ENCODE measurements around the gene MSI1. TPM values are rescaled to one million over a fixed set of nuclear protein-coding genes. Genes with fewer than 3 reads are reported as not detected.

Gene MSI1
- total and polyA plus RNA-seq, 5 experiments from 2014 or later, result not detected

DNA sequence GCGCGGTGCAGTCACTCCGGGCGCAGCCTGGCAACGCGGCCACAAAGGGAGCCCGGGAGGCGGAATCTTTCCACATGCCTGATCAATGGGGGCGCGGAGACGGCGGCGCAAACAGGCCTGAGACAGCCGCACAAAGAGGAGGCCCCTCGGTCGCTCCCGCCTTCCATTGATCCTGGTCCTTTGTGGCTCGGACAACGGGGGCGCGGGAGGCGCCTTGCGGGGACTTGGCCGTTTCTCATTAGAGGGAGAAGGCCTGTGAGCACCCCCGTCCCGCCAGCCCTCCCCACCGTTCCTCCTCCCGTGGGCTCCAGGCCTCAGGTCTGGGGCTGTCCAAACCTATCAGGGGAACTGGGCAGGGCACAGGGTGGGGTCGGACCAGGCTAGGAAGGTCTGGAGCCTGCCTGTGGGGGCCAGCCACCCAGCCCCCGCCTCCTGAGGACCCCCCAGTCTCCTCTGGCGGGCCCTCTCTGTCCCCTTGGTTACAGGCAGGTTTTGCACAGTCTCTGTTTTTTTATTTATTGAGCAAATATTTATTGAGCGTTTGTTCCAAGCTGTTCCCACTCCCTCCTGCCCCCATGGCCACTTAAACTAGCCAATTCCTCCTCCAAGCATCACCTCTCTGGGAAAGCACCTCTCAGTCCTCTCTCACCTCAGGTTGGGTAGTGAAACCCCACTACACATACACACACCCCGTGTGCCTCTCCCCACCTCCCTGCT is 29.0 kb upstream of the MSI1 start:
- peaks cover 0 to 3% (median 1%) of the 10 kb centered on the region in 4 donors for H3K4me1 Mint-ChIP-seq
- H3K27ac Mint-ChIP-seq, result no peak overlapping the region
- no peak overlapping the region for H3K4me3 Mint-ChIP-seq
- peaks cover 9 to 34% (median 31%) of the 10 kb centered on the region in 5 donors for H3K27me3 Mint-ChIP-seq
- no peaks in the 10 kb centered on the region for H3K9me3 Mint-ChIP-seq
- POLR2A ChIA-PET, result no interaction called here
- peak in 1 of 10 donors; percentile 26 for DNase-seq
- ATAC-seq, result no peak
- H3K36me3 Mint-ChIP-seq, result no peaks in the 10 kb centered on the region

- no peak for DNase-seq
- H3K9me3 Mint-ChIP-seq, result no peaks in the 10 kb centered on the region
- no peak for ATAC-seq
- peaks cover 0 to 3% (median 1%) of the 10 kb centered on the region in 4 donors for H3K4me1 Mint-ChIP-seq
- H3K27ac Mint-ChIP-seq, result peak overlapping the region in 1 of 10 donors; percentile 71
- H3K36me3 Mint-ChIP-seq, result peaks cover 0 to 4% (median 0%) of the 10 kb centered on the region in 3 donors
- H3K4me3 Mint-ChIP-seq, result peak overlapping the region in 2 of 10 donors; percentile 9 to 64
- POLR2A ChIA-PET, result no interaction called here
- H3K27me3 Mint-ChIP-seq, result peaks cover 10 to 40% (median 25%) of the 10 kb centered on the region in 5 donors
Measured at GRCh38 chr12:120394483-120395367, 25.8 kb upstream of the MSI1 start.

GRCh38 chr12:120390540-120391120 is 21.7 kb upstream of the MSI1 start:
- DNase-seq, result no peak
- H3K4me1 Mint-ChIP-seq, result peaks cover 0 to 8% (median 7%) of the 10 kb centered on the region in 4 donors
- H3K27me3 Mint-ChIP-seq, result peaks cover 14 to 58% (median 31%) of the 10 kb centered on the region in 5 donors

GRCh38 chr12:120388691-120389481 is 19.9 kb upstream of the MSI1 start:
- no peak for ATAC-seq
- H3K36me3 Mint-ChIP-seq, result peaks cover 0 to 4% (median 0%) of the 10 kb centered on the region in 3 donors
- peaks cover 0 to 7% (median 4%) of the 10 kb centered on the region in 4 donors for H3K4me1 Mint-ChIP-seq
- peaks cover 20 to 54% (median 26%) of the 10 kb centered on the region in 5 donors for H3K27me3 Mint-ChIP-seq
- POLR2A ChIA-PET, result no interaction called here
- peak overlapping the region in 1 of 10 donors; percentile 60 for H3K4me3 Mint-ChIP-seq
- no peak overlapping the region for H3K27ac Mint-ChIP-seq
- no peaks in the 10 kb centered on the region for H3K9me3 Mint-ChIP-seq
- DNase-seq, result no peak

More at GRCh38 chr12:120390540-120391120, 21.7 kb upstream of the MSI1 start:
- H3K36me3 Mint-ChIP-seq, result peaks cover 0 to 4% (median 0%) of the 10 kb centered on the region in 3 donors
- no peak overlapping the region for H3K27ac Mint-ChIP-seq
- H3K4me3 Mint-ChIP-seq, result no peak overlapping the region
- POLR2A ChIA-PET, result interaction anchor here (0.5 to 0.6 kb wide), 2 partner anchors 262 to 275 kb away, joined by 3 to 5 read pairs; no protein-coding TSS in a partner anchor
- no peak for ATAC-seq
- no peaks in the 10 kb centered on the region for H3K9me3 Mint-ChIP-seq

GRCh38 chr12:120381752-120382419 is 12.9 kb upstream of the MSI1 start:
- Mint-ChIP-seq H3K27ac (no peak overlapping the region), H3K9me3 (no peaks in the 10 kb centered on the region), H3K27me3 (peaks cover 14 to 54% (median 32%) of the 10 kb centered on the region in 5 donors), H3K4me1 (no peaks in the 10 kb centered on the region), H3K4me3 (no peak overlapping the region), H3K36me3 (no peaks in the 10 kb centered on the region)
- DNase-seq (no peak), ATAC-seq (no peak)
- POLR2A ChIA-PET, result interaction anchor here (0.6 kb wide), 1 partner anchor 1223 kb away, joined by 3 read pairs; no protein-coding TSS in a partner anchor

GRCh38 chr12:120378036-120378435 is 9.1 kb upstream of the MSI1 start:
- DNase-seq, result no peak
- peaks cover 0 to 2% (median 0%) of the 10 kb centered on the region in 9 donors for H3K9me3 Mint-ChIP-seq
- no peak overlapping the region for H3K4me3 Mint-ChIP-seq
- no peak for ATAC-seq
- H3K27me3 Mint-ChIP-seq, result peaks cover 21 to 82% (median 44%) of the 10 kb centered on the region in 5 donors
- no peaks in the 10 kb centered on the region for H3K4me1 Mint-ChIP-seq
- no peak overlapping the region for H3K27ac Mint-ChIP-seq
- no peaks in the 10 kb centered on the region for H3K36me3 Mint-ChIP-seq
- POLR2A ChIA-PET, result no interaction called here

GRCh38 chr12:120377611-120378010 is 8.6 kb upstream of the MSI1 start:
- Mint-ChIP-seq H3K4me3 (no peak overlapping the region), H3K9me3 (peaks cover 0 to 2% (median 0%) of the 10 kb centered on the region in 9 donors), H3K27ac (no peak overlapping the region), H3K27me3 (peaks cover 24 to 86% (median 48%) of the 10 kb centered on the region in 5 donors), H3K4me1 (no peaks in the 10 kb centered on the region), H3K36me3 (no peaks in the 10 kb centered on the region)
- ATAC-seq (no peak), DNase-seq (no peak)
- POLR2A ChIA-PET, result no interaction called here

GRCh38 chr12:120376934-120377572 is 8.1 kb upstream of the MSI1 start:
- Mint-ChIP-seq H3K27ac (no peak overlapping the region), H3K4me3 (no peak overlapping the region), H3K9me3 (peaks cover 0 to 2% (median 0%) of the 10 kb centered on the region in 9 donors), H3K27me3 (peaks cover 25 to 86% (median 50%) of the 10 kb centered on the region in 5 donors), H3K36me3 (no peaks in the 10 kb centered on the region), H3K4me1 (no peaks in the 10 kb centered on the region)
- POLR2A ChIA-PET, result no interaction called here
- DNase-seq (no peak), ATAC-seq (no peak)

DNA sequence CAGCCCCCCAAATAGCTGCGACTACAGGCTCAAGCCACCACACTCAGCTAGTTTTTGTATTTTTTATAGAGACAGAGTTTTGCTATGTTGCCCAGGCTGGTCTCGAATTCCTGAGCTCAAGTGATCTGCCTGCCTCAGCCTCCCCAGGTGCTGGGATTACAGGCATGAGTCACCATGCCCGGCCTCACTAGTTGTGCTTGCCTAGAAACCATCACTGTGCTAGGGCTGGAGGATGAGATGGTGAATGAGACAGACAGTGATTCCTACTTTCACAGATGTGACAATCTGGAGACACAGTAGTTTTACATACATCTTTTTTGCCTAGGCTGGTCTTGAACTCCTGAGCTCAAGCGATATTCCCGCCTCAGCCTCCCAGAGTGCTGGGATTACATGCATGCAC is 7.5 kb upstream of the MSI1 start:
- DNase-seq, result no peak
- ATAC-seq, result no peak
- Mint-ChIP-seq H3K27me3 (peaks cover 28 to 86% (median 50%) of the 10 kb centered on the region in 5 donors), H3K4me3 (no peak overlapping the region), H3K4me1 (no peaks in the 10 kb centered on the region), H3K27ac (no peak overlapping the region), H3K9me3 (peaks cover 0 to 2% (median 0%) of the 10 kb centered on the region in 9 donors), H3K36me3 (no peaks in the 10 kb centered on the region)
- POLR2A ChIA-PET, result no interaction called here

DNA sequence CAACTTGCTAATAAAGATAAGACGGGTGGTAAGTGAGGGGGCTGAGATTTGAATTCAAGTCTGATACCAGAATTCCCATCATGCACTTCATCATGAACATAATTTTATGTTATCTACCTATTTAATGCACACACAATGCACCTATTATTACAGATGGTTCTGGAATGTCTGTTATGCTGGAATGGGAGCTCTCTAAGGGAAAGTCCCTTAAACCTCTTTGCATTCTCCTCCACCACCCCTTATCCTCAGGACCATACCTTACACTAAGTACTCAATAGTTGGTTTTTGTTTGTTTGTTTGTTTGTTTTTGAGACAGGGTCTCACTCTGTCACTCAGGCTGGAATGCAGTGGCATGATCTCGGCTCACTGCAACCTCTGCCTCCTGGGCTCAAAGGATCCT is 7.0 kb upstream of the MSI1 start:
- Mint-ChIP-seq H3K36me3 (no peaks in the 10 kb centered on the region), H3K4me1 (no peaks in the 10 kb centered on the region), H3K27ac (no peak overlapping the region), H3K4me3 (no peak overlapping the region), H3K27me3 (peaks cover 32 to 86% (median 54%) of the 10 kb centered on the region in 5 donors), H3K9me3 (peaks cover 0 to 2% (median 0%) of the 10 kb centered on the region in 9 donors)
- DNase-seq (no peak), ATAC-seq (no peak)
- POLR2A ChIA-PET, result no interaction called here

DNA sequence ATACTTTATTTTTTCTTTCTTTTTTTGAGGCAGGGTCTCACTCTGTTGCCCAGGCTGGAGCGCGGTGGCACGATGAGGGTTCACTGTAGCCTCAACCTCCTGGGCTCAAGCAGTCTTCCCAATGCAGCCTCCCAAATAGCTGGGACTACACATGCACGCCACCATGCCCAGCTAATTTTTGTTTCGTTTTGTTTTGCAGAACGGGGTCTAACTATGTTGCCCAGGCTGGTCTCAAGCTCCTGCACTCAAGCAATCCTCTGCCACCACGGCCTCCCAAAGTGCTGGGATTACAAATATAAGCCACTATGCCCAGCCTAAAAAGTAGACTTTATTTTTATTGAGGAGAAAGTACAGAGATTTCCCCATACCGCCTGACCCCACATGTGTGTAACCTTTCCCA is 4.7 kb upstream of the MSI1 start:
- POLR2A ChIA-PET, result no interaction called here
- Mint-ChIP-seq H3K27me3 (peaks cover 47 to 92% (median 66%) of the 10 kb centered on the region in 5 donors), H3K4me3 (no peak overlapping the region), H3K27ac (no peak overlapping the region), H3K36me3 (peaks cover 0 to 10% (median 0%) of the 10 kb centered on the region in 3 donors), H3K4me1 (peaks cover 9 to 14% (median 12%) of the 10 kb centered on the region in 4 donors), H3K9me3 (peaks cover 0 to 2% (median 0%) of the 10 kb centered on the region in 9 donors)
- DNase-seq, result no peak
- no peak for ATAC-seq

Measured in naive thymus-derived CD8-positive, alpha-beta T cell (primary cell).